ENCODE data around the gene EXD3.
A peak's percentile ranks its signal among the peaks of the same experiment; 100 is the strongest.
"Not testable (repeated sequence)": the region's sequence is repeated elsewhere in the genome, so short reads cannot be mapped to it uniquely, and the experiment has no call there.

EXD3 gene

GRCh38 chr9:137330689-137331088, 92.3 kb downstream of the EXD3 start:
- DNase-seq: no peak

- not testable (repeated sequence) for DNase-seq
These were observed 93.4 kb downstream of the EXD3 start for GRCh38 chr9:137329590-137329989.

- DNase-seq: not testable (repeated sequence)
These were observed 95.1 kb downstream of the EXD3 start for GRCh38 chr9:137327641-137328550.

- no peak for DNase-seq
These were observed 96.4 kb downstream of the EXD3 start for GRCh38 chr9:137326445-137327065.

- no peak for DNase-seq
These were observed 97.2 kb downstream of the EXD3 start for GRCh38 chr9:137325799-137326198.

- DNase-seq: no peak
These were observed 97.8 kb downstream of the EXD3 start for GRCh38 chr9:137325124-137325523.

- no peak for DNase-seq
These were observed 99.2 kb downstream of the EXD3 start for GRCh38 chr9:137323531-137324331.

GRCh38 chr9:137321726-137322361, 101.1 kb downstream of the EXD3 start:
- DNase-seq: no peak

GRCh38 chr9:137320555-137321384, 102.2 kb downstream of the EXD3 start:
- peak in 1 of 2 experiments; percentile 39 for DNase-seq

GRCh38 chr9:137319739-137320551, 103.0 kb downstream of the EXD3 start:
- DNase-seq: peak in 1 of 2 experiments; percentile 17

GRCh38 chr9:137319011-137319738, 103.8 kb downstream of the EXD3 start:
- DNase-seq: peak in 1 of 2 experiments; percentile 16

- DNase-seq: no peak
These were observed 104.4 kb downstream of the EXD3 start for GRCh38 chr9:137318602-137319001.

GRCh38 chr9:137317718-137318511, 105.0 kb downstream of the EXD3 start:
- peak in 1 of 2 experiments; percentile 15 for DNase-seq

- peak; percentile 17 to 18 for DNase-seq
These were observed 105.8 kb downstream of the EXD3 start for GRCh38 chr9:137317021-137317717.

GRCh38 chr9:137316012-137316981, 106.7 kb downstream of the EXD3 start:
- DNase-seq: peak; percentile 33 to 56

- DNase-seq: peak in 1 of 2 experiments; percentile 17
These were observed 107.4 kb downstream of the EXD3 start for GRCh38 chr9:137315581-137316011.

All from activated T-cell treated with anti-CD3 and anti-CD28 coated beads, Interleukin-2, amount 50 U/mL, for 48 hours (primary cell).